ENCODE measurements around the gene NEK5.
"Not testable (repeated sequence)": the region's sequence is repeated elsewhere in the genome, so short reads cannot be mapped to it uniquely, and the experiment has no call there.

NEK5 gene

DNA sequence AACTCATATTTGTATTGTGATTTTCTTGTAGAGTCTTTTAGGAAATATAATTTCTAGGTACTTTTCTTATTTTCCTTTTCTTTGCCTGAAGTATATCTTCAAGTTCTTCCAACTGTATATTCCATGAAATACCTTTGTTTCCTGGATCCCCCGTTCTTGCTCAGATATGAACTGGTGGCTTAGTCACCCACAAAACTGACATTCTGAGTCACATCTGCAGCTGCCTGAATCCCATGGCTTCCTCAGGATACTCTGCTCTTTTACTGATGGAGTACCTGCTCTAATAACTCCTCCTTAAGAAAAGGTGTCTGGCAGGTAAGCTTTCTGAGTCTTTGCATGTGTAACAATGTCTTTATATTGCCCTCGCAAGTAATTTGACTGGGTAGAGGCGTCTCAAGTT, 35.0 kb upstream of the NEK5 start:
- H3K36me3 ChIP-seq (ENCODE audit: control insufficient read depth in 5 of 5, insufficient read depth in 5 of 5, low read length in 5 of 5): peaks cover 5 to 22% (median 11%) of the 10 kb centered on the region in 5 donors
- peaks cover 0 to 34% (median 15%) of the 10 kb centered on the region in 5 donors for H3K4me1 ChIP-seq (ENCODE audit: control insufficient read depth in 5 of 5, insufficient read depth in 5 of 5, low read length in 5 of 5)

DNA sequence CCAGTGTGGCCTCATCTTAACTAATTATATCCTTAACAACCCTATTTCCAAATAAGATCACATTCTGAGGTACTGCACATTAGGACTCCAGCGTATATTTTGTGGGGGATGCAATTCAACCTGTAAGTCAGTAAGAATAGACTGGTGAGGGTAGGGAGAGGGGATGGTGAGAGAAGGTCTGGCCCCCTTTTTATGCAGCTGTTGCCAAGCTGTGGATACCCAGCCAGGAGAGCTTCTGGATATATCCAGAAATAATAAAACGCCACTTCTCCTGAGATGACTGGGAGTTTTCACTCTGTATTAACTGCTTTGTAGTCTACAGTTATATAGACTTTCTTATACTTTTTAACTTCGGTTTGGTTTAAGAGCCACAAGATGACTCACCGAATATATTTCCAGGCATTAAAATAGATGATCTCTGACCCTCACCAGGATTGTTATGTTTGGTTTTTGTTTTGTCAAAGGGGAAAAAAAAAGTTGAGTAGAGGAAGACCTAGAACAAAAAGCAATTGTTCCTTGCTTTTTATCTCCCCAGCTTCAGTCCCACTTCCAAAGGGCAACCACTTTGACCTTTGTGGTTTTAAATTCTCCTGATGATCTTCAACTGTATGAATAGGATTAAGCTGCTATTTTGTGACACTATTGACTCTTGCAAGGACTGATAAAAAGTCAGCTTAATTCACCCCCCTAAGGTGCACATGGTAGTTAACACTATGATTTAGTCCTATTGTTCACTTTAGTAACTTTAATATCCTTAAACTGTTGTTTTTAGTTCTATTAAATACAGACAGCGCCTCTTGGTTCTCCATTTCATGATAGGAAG, 33.6 kb upstream of the NEK5 start:
- peaks cover 0 to 43% (median 21%) of the 10 kb centered on the region in 5 donors for H3K4me1 ChIP-seq (ENCODE audit: control insufficient read depth in 5 of 5, insufficient read depth in 5 of 5, low read length in 5 of 5)
- peaks cover 2 to 11% (median 4%) of the 10 kb centered on the region in 5 donors for H3K36me3 ChIP-seq (ENCODE audit: control insufficient read depth in 5 of 5, insufficient read depth in 5 of 5, low read length in 5 of 5)
- no peaks in the 10 kb centered on the region for H3K27me3 ChIP-seq (ENCODE audit: control insufficient read depth in 5 of 5, insufficient read depth in 4 of 5, low read length in 5 of 5)
- no peak overlapping the region for H3K9ac ChIP-seq (ENCODE audit: low read length in 5 of 5)
- peak overlapping the region; percentile 43 for H3K27ac ChIP-seq (ENCODE audit: low read depth, low read length)
- no peak overlapping the region for H3K4me3 ChIP-seq (ENCODE audit: low read depth in 1 of 5, low read length in 5 of 5)
- H3K9me3 ChIP-seq (ENCODE audit: control insufficient read depth in 5 of 5, low read length in 5 of 5): no peaks in the 10 kb centered on the region

More for the DNA sequence above, 35.0 kb upstream of the NEK5 start:
- not testable (repeated sequence) for H3K27ac ChIP-seq (ENCODE audit: low read depth, low read length); H3K9me3 ChIP-seq (ENCODE audit: control insufficient read depth in 5 of 5, low read length in 5 of 5); H3K9ac ChIP-seq (ENCODE audit: low read length in 5 of 5); H3K27me3 ChIP-seq (ENCODE audit: control insufficient read depth in 5 of 5, insufficient read depth in 4 of 5, low read length in 5 of 5); H3K4me3 ChIP-seq (ENCODE audit: low read depth in 1 of 5, low read length in 5 of 5)

DNA sequence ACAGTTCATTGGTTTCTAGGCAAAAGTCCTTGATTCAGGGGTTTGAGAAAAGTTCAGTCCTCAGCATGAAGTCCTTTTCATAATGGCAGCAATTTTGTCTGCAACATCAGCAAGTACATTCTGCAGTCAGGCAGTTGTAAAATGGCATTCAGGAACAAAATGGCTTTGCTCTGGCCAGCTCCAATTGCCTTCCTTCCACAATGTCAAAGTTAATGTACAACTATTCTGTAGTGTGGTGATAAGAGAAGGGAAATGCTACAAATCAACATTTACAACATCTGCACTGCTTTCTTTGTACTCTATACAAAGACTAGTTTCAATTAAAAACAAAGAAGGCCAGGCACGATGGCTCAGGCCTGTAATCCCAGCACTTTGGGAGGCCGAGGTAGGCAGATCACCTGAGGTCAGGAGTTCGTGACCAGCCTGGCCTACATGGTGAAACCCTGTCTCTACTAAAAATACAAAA, 32.3 kb upstream of the NEK5 start:
- Histone ChIP-seq H3K4me3 (ENCODE audit: low read depth in 1 of 5, low read length in 5 of 5) (no peak overlapping the region), H3K36me3 (ENCODE audit: control insufficient read depth in 5 of 5, insufficient read depth in 5 of 5, low read length in 5 of 5) (peaks cover 0 to 5% (median 2%) of the 10 kb centered on the region in 5 donors), H3K27me3 (ENCODE audit: control insufficient read depth in 5 of 5, insufficient read depth in 4 of 5, low read length in 5 of 5) (no peaks in the 10 kb centered on the region), H3K9ac (ENCODE audit: low read length in 5 of 5) (no peak overlapping the region), H3K4me1 (ENCODE audit: control insufficient read depth in 5 of 5, insufficient read depth in 5 of 5, low read length in 5 of 5) (peaks cover 0 to 48% (median 21%) of the 10 kb centered on the region in 5 donors), H3K27ac (ENCODE audit: low read depth, low read length) (no peak overlapping the region), H3K9me3 (ENCODE audit: control insufficient read depth in 5 of 5, low read length in 5 of 5) (no peaks in the 10 kb centered on the region)

DNA sequence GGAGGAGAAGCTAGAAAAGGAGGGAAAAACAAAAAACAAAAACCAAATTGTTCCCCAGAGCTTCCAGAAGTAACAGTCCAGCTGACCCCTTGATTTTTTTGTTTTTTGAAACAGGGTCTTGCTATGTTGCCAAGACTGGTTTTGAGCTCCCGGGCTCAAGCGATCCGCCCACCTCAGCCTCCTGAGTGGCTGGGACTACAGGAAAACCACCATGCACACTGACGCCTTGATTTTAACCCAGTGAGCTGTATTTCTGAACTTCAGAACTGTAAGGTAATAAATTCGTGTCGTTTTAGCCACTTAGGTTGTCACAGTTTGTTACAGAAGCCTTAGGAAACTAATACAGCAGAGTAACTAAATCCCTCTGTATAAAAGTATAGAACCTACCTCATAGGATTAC, 31.6 kb upstream of the NEK5 start:
- Histone ChIP-seq H3K27me3 (ENCODE audit: control insufficient read depth in 5 of 5, insufficient read depth in 4 of 5, low read length in 5 of 5) (no peaks in the 10 kb centered on the region), H3K36me3 (ENCODE audit: control insufficient read depth in 5 of 5, insufficient read depth in 5 of 5, low read length in 5 of 5) (peaks cover 0 to 2% (median 1%) of the 10 kb centered on the region in 5 donors), H3K4me3 (ENCODE audit: low read depth in 1 of 5, low read length in 5 of 5) (no peak overlapping the region), H3K9me3 (ENCODE audit: control insufficient read depth in 5 of 5, low read length in 5 of 5) (no peaks in the 10 kb centered on the region), H3K27ac (ENCODE audit: low read depth, low read length) (no peak overlapping the region), H3K9ac (ENCODE audit: low read length in 5 of 5) (no peak overlapping the region), H3K4me1 (ENCODE audit: control insufficient read depth in 5 of 5, insufficient read depth in 5 of 5, low read length in 5 of 5) (peaks cover 0 to 46% (median 21%) of the 10 kb centered on the region in 5 donors)

DNA sequence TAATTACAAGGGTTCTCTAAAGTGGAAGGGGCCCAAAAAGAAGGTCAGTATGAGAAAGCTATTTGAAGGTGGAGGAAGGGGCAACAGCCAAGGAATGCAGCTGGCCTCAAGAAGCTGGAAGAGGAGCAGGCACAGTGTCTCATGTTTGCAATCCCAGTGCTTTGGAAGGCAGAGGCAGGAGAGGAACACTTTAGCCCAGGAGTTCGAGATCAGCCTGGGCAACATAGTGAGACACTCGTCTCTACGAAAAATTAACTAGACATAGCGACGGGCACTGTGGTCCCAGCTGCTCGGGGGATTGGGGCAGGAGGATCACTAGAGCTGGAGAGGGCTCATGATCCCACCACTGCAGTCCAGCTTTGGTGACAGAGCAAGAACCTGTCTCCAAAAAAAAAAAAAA, 31.2 kb upstream of the NEK5 start:
- peak overlapping the region; percentile 71 to 91 (median 85) for H3K4me3 ChIP-seq (ENCODE audit: low read depth in 1 of 5, low read length in 5 of 5)
- no peaks in the 10 kb centered on the region for H3K36me3 ChIP-seq (ENCODE audit: control insufficient read depth in 5 of 5, insufficient read depth in 5 of 5, low read length in 5 of 5)
- H3K9me3 ChIP-seq (ENCODE audit: control insufficient read depth in 5 of 5, low read length in 5 of 5): no peaks in the 10 kb centered on the region
- H3K4me1 ChIP-seq (ENCODE audit: control insufficient read depth in 5 of 5, insufficient read depth in 5 of 5, low read length in 5 of 5): peaks cover 0 to 42% (median 20%) of the 10 kb centered on the region in 5 donors
- H3K9ac ChIP-seq (ENCODE audit: low read length in 5 of 5): peak overlapping the region in 1 of 5 donors; percentile 78
- H3K27ac ChIP-seq (ENCODE audit: low read depth, low read length): peak overlapping the region; percentile 72
- H3K27me3 ChIP-seq (ENCODE audit: control insufficient read depth in 5 of 5, insufficient read depth in 4 of 5, low read length in 5 of 5): no peaks in the 10 kb centered on the region

DNA sequence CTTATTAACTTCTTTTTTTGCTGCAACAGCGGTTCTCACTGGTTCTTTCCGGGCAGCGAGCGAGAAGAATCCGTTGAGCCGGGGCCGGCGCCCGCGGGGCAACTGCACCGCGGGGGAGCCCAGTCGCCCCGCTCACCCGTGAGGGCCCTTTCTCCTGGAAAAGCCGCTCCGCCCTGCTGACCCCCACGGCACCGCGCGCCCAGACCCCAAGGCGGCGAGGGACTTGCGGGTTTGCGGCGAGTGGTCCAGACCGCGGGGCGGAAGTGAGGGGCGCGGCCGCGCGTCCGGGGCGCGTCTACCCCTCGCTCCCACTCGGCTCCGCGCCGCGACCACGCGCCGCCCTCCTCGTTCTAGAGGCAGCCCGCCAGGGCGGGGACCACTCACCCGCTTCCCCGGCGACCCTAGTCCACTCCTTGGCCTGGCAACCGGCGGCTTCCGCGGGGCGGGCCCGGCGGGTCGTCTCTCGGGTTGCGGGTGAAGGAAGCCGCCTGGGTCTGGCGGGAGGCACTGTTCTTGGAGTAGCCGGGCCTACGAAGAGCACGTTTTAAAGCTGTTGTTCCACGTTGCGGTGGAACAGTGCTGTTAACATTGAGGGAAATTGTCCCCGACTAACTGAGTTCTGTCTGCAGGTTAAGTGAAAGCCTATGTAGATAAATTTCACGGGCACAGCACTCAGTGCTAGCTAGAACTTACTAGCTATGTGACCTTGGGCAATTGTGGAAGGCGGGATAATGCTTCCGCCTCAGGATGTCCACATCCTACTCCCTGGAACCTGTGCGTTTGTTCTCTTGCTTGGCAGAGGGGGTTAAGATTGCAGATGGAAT, 30.5 kb upstream of the NEK5 start, which contains the start of gene NEK3:
Gene NEK3, minus strand, starts transcription at position 439 of the 824 bp plus-strand sequence. CDS start 3,406 bp downstream, outside the sequence.
- Histone ChIP-seq H3K4me3 (ENCODE audit: low read depth in 1 of 5, low read length in 5 of 5) (peak within 1 kb of the TSS; percentile 79 to 91 (median 86)), H3K9me3 (ENCODE audit: control insufficient read depth in 5 of 5, low read length in 5 of 5) (no peaks in the 10 kb centered on the region), H3K27ac (ENCODE audit: low read depth, low read length) (peak within 1 kb of the TSS; percentile 72), H3K4me1 (ENCODE audit: control insufficient read depth in 5 of 5, insufficient read depth in 5 of 5, low read length in 5 of 5) (peaks cover 0 to 42% (median 18%) of the 10 kb centered on the region in 5 donors), H3K9ac (ENCODE audit: low read length in 5 of 5) (peak within 1 kb of the TSS; percentile 76 to 86 (median 83)), H3K27me3 (ENCODE audit: control insufficient read depth in 5 of 5, insufficient read depth in 4 of 5, low read length in 5 of 5) (no peaks in the 10 kb centered on the region), H3K36me3 (ENCODE audit: control insufficient read depth in 5 of 5, insufficient read depth in 5 of 5, low read length in 5 of 5) (no peaks in the 10 kb centered on the region)

DNA sequence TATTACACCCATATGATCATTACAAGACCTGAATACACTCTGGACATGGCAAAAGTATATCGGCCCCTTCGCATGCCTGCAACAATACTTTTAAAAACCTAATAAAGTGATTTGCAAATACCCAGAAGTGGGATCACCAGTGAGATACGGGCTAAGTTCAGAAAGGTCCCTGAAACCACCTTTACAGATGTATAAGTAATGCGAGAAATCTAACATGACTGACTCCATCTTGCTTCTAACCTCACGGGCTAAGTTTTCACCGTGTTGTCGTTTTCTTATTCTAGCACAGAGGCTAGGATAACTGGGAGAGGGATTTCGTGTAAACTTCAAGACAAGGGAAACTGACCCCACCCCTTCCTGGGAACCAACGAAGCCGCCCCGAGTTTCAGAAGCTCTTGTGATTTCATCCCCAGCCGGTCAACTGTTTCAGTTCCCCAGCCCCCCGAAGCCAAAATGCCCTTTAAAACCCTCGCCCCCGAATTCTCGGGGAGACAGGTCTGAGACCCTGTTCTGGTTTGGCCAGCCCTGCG, 29.8 kb upstream of the NEK5 start:
- peaks cover 0 to 42% (median 18%) of the 10 kb centered on the region in 5 donors for H3K4me1 ChIP-seq (ENCODE audit: control insufficient read depth in 5 of 5, insufficient read depth in 5 of 5, low read length in 5 of 5)
- H3K36me3 ChIP-seq (ENCODE audit: control insufficient read depth in 5 of 5, insufficient read depth in 5 of 5, low read length in 5 of 5): no peaks in the 10 kb centered on the region
- H3K27me3 ChIP-seq (ENCODE audit: control insufficient read depth in 5 of 5, insufficient read depth in 4 of 5, low read length in 5 of 5): no peaks in the 10 kb centered on the region
- peak overlapping the region; percentile 76 to 86 (median 83) for H3K9ac ChIP-seq (ENCODE audit: low read length in 5 of 5)
- peak overlapping the region; percentile 72 for H3K27ac ChIP-seq (ENCODE audit: low read depth, low read length)
- H3K9me3 ChIP-seq (ENCODE audit: control insufficient read depth in 5 of 5, low read length in 5 of 5): no peaks in the 10 kb centered on the region
- peak overlapping the region; percentile 79 to 91 (median 86) for H3K4me3 ChIP-seq (ENCODE audit: low read depth in 1 of 5, low read length in 5 of 5)

DNA sequence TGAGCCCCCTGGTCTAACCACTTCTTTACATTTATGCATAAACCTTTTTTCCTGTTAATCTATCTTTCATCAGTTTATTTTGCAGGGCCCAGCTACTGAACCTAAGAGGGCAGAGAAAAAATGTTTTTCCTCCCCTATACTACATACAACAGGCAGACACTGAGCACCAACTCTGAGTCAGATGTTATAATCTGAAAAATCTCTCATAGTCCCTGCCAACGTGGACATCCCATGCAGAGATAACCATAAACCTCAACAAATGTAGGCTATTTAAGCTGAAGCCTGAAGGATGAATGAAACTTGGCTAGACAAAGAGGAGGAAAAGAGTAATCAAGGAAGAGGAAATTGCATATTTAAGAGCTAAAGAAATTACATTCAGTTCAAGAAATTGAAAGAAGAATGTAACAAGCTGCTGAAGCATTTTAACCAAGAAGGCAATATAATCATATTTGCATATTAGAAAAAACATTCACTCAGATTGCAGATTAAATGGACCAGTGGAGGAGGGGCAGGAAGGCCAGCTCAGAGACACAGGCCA, 27.9 kb upstream of the NEK5 start:
- no peak overlapping the region for H3K27ac ChIP-seq (ENCODE audit: low read depth, low read length)
- H3K9ac ChIP-seq (ENCODE audit: low read length in 5 of 5): no peak overlapping the region
- no peaks in the 10 kb centered on the region for H3K27me3 ChIP-seq (ENCODE audit: control insufficient read depth in 5 of 5, insufficient read depth in 4 of 5, low read length in 5 of 5)

DNA sequence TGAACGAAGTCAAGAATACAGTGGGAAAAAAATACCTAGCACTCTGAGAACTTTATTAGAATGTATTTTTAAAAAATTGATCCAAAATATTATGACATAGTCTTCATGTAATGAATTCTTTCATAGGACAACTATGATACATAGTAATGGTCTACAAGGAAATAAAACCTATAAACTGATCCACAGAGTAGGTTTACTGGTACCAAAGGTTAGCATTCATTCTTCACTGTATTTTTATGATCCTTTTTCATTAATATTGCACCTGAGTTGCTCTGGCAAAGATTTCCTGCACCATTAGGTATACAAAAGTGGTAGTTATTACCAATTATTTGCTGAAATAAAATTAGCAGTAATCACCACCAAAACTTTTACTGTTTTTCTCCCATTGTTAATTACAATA, 26.3 kb upstream of the NEK5 start:
- H3K27ac ChIP-seq (ENCODE audit: low read depth, low read length): no peak overlapping the region
- H3K4me3 ChIP-seq (ENCODE audit: low read depth in 1 of 5, low read length in 5 of 5): no peak overlapping the region
- peaks cover 14 to 20% (median 18%) of the 10 kb centered on the region in 5 donors for H3K36me3 ChIP-seq (ENCODE audit: control insufficient read depth in 5 of 5, insufficient read depth in 5 of 5, low read length in 5 of 5)
- H3K9ac ChIP-seq (ENCODE audit: low read length in 5 of 5): no peak overlapping the region
- H3K4me1 ChIP-seq (ENCODE audit: control insufficient read depth in 5 of 5, insufficient read depth in 5 of 5, low read length in 5 of 5): peaks cover 0 to 21% (median 14%) of the 10 kb centered on the region in 5 donors
- H3K9me3 ChIP-seq (ENCODE audit: control insufficient read depth in 5 of 5, low read length in 5 of 5): no peaks in the 10 kb centered on the region
- no peaks in the 10 kb centered on the region for H3K27me3 ChIP-seq (ENCODE audit: control insufficient read depth in 5 of 5, insufficient read depth in 4 of 5, low read length in 5 of 5)

More for the DNA sequence above, 27.9 kb upstream of the NEK5 start:
- no peak overlapping the region for H3K4me3 ChIP-seq (ENCODE audit: low read depth in 1 of 5, low read length in 5 of 5)
- H3K4me1 ChIP-seq (ENCODE audit: control insufficient read depth in 5 of 5, insufficient read depth in 5 of 5, low read length in 5 of 5): peaks cover 0 to 30% (median 18%) of the 10 kb centered on the region in 5 donors
- no peaks in the 10 kb centered on the region for H3K9me3 ChIP-seq (ENCODE audit: control insufficient read depth in 5 of 5, low read length in 5 of 5)
- H3K36me3 ChIP-seq (ENCODE audit: control insufficient read depth in 5 of 5, insufficient read depth in 5 of 5, low read length in 5 of 5): peaks cover 2 to 4% (median 4%) of the 10 kb centered on the region in 5 donors

Measured in subcutaneous abdominal adipose tissue (tissue), 5 donors.